SIG-M5 treated with dmso at 0.1 percent for 504 hours (cell line): Measurements from ENCODE around the gene RASA3.
"Not testable (repeated sequence)": the region's sequence is repeated elsewhere in the genome, so short reads cannot be mapped to it uniquely, and the experiment has no call there.

Experiments used
- DNase-seq: peaks from one replicate; lab custom pipeline; 2025; ENCODE audit not compliant: unreplicated experiment; lab: John Stamatoyannopoulos, UW

RASA3 gene

GRCh38 chr13:114132419-114133121, at the start of gene RASA3:
RASA3 (minus strand) TSS chr13:114132623; CDS start chr13:114132489, 134 bp downstream.
- peak; percentile 73 for DNase-seq

- DNase-seq, result no peak
Observed at GRCh38 chr13:114179087-114179658, 46.8 kb upstream of the RASA3 start, which contains the start of gene CFAP97D2. CFAP97D2 (plus strand) TSS chr13:114179257; CDS start chr13:114179331, 74 bp downstream.

GRCh38 chr13:114177245-114178010, 45.0 kb upstream of the RASA3 start:
- no peak for DNase-seq

- DNase-seq, result not testable (repeated sequence)
Observed at GRCh38 chr13:114176359-114176902, 44.0 kb upstream of the RASA3 start.

GRCh38 chr13:114174529-114174961, 42.1 kb upstream of the RASA3 start:
- no peak for DNase-seq

GRCh38 chr13:114173745-114174144, 41.3 kb upstream of the RASA3 start:
- no peak for DNase-seq

GRCh38 chr13:114173272-114173671, 40.8 kb upstream of the RASA3 start:
- no peak for DNase-seq

- DNase-seq, result no peak
Observed at GRCh38 chr13:114167885-114168284, 35.5 kb upstream of the RASA3 start.

- peak; percentile 59 for DNase-seq
Observed at GRCh38 chr13:114167426-114167825, 35.0 kb upstream of the RASA3 start.

- DNase-seq, result no peak
Observed at GRCh38 chr13:114166381-114167131, 34.1 kb upstream of the RASA3 start.

- DNase-seq, result no peak
Observed at GRCh38 chr13:114164681-114165429, 32.4 kb upstream of the RASA3 start.

GRCh38 chr13:114164053-114164452, 31.6 kb upstream of the RASA3 start:
- no peak for DNase-seq

- DNase-seq, result no peak
Observed at GRCh38 chr13:114162533-114162922, 30.1 kb upstream of the RASA3 start.

- peak; percentile 73 for DNase-seq
Observed at GRCh38 chr13:114161644-114162532, 29.5 kb upstream of the RASA3 start.

- no peak for DNase-seq
Observed at GRCh38 chr13:114161028-114161556, 28.7 kb upstream of the RASA3 start.

GRCh38 chr13:114158869-114159666, 26.6 kb upstream of the RASA3 start:
- not testable (repeated sequence) for DNase-seq

GRCh38 chr13:114157869-114158495, 25.6 kb upstream of the RASA3 start:
- no peak for DNase-seq
